ENCODE data around the gene COL5A1.
"Not testable (repeated sequence)": the region's sequence is repeated elsewhere in the genome, so short reads cannot be mapped to it uniquely, and the experiment has no call there.

The COL5A1 gene

DNA sequence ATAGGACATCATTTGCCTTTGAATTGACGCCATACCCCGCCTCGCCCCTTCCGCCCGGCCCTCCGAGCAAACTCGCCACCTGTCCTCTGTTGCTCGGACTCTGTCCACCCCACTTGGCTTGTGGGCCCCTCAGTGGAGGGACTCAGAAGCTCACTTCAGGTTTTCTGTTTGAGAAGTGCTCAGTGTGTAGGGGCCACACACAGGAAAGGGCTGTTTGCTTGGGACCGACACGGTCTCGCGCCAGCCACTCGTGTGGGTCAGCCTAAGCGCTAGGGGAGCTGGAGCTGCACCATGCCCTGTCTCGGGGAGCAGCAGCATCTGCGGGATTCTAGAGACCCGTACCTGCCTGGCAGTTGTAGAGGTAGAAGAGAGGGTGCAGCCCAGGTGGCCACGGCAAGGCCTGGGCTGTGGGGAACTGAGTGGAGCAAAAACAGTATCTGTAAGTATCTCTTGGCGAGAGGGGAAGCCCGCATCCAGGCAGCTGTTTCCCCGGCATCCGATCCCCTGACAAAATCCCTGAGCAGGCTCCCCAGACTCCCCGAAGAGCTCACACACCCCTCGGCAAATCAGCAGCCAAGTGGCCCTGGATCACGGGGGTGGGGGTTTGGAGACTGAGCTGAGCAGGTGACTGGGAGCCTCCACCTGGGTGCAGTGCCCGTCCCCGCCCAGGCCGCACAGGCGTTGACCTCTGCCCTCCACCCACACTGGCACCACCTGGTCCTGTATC lies 52.2 kb downstream of the COL5A1 start:
- DNase-seq = no peak

DNA sequence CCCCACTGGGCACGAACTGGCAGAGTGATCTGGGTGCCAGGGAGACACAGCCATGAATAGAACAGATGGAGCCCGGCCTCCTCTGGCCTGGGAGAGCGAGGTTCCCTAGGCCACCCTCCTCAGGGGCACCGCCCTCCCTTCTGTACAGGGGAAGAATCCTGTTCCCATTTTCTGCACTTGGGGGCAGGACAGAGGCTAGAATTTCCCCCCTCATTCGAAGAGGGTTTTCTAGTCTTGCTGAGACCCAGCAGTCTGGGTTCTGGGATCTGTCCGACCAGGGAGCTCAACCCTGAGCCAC lies 52.7 kb downstream of the COL5A1 start:
- DNase-seq = no peak

DNA sequence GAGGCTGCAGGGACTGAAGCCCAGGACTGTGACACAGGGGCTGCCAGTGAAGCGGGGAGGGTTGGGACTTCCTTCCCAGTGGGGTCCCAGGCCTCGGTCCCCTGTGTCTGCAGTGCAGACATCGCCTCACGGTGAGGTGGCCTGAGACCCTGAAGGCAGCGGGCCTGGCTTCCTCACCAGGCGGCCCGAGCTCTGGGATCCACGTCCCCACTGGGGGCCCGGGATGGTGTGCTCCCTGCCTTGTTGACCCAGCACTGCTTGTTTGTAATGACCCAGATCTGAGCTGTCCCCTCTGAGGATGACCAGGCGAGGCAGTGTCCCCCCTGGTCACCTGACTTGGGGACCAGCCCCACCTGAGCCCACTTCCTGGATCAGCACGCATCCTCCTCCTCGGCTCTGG lies 53.1 kb downstream of the COL5A1 start:
- DNase-seq = no peak

DNA sequence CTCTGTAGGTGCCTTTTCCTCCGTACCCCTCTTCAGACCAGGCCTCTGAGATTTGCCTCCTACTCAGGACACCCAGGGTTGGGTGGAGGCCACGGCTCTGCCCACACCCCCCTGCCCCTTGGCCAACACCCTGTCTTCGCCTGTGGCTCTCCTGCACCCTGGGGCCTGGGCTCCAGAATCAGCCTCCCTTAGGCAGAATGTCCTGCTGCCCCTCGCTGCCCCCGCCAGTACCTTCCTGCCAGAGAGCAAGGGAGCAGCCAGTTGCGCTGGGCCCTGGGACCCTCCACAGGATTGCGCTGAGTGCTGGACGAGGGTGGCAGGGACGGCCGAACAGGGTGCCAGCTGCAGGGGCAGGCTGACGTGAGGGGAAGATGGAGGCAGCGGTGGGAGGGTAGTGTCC lies 53.5 kb downstream of the COL5A1 start:
- DNase-seq = no peak

DNA sequence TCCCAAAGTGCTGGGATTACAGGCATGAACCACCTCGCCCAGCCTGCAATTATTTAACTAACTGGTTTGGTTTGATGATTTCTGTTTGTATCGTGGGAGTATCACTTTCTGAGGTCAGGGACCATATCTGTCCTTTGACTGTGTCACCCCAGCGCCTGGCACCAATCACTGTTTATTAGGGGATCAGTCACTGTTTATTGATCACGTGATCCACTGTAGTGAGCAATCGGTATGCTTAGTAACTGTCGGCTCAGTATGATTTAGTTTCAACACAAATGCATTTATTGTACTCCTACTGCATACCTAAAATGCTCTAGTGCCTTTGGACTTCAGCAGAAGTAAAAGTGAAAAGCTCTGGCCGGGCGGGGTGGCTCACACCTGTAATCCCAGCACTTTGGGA lies 54.8 kb downstream of the COL5A1 start:
- no peak for DNase-seq

DNA sequence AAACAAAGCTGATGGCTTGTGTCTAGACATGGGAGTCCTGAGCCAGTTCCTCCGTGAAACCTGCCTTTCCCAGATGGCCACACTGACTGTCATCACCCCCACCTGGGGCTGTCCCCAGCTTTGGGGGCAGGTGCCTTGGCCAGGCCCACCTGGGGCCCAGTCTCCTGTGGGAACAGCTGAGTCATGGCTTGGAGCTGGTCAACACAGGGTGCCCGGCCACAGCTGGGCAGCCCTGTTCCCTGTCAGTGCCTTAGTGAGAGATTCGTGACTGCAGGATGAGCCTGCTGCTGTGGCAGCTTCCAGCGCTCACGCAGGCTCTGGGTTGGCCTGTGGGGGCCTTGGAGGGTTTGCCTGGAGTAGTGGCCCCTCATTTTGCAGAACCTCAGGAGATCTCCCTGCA lies 56.5 kb downstream of the COL5A1 start:
- DNase-seq = no peak

DNA sequence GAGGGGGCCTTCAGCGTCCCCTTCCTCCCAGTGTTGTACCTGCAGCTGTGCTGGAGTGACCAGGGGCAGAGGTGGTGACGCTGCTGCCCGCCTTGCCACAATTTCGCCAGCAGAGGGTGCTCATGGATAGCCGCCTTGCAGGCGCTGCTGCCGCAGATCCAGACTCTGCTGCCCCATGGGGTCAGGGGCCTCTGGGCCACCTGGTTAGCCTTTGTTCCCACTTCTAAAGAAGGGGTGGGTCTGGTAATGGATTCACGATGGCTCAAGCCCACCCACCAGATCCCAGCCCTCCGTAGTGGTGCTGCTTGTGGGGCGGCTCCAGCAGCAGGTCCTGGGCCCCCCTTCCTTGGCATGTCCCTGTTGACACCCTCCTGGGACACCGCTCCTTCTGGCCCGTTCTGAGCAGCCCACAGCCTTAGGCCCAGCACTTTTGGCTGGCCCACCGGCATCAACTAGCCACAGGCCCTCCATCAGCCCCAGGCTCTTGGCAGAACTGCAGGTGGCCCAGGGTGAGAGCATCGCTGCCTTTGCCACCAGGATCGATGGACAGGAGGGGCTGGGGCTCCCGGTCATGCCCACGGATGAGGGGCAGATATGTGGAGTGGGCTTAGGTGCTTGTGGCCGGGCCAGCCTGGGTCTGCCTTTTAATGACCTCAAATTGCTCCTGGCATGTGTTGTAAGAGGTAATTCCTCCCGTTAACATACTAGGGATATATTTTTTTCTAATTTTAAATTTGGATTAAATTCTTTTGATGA lies 57.2 kb downstream of the COL5A1 start:
- DNase-seq = no peak

DNA sequence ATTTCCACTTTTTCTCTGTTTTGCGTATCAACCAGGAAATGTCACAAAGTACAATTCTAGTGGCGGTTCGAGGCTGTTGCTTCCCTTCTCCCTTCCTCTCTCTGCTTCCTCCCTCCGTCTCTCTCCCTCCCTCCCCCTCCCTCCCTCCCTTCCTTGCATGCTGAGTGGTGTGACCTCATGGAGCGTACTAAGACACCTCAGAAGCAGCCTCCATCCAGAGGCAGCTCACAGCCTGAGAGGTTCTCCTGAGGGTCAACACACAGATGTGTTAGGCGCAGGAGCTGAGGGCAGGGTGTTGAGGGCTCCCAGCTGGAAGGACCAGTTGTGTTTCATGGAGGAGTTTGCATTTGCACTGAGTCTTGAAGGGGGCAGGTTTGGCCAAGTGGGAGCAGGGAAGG lies 57.7 kb downstream of the COL5A1 start:
- DNase-seq = no peak

DNA sequence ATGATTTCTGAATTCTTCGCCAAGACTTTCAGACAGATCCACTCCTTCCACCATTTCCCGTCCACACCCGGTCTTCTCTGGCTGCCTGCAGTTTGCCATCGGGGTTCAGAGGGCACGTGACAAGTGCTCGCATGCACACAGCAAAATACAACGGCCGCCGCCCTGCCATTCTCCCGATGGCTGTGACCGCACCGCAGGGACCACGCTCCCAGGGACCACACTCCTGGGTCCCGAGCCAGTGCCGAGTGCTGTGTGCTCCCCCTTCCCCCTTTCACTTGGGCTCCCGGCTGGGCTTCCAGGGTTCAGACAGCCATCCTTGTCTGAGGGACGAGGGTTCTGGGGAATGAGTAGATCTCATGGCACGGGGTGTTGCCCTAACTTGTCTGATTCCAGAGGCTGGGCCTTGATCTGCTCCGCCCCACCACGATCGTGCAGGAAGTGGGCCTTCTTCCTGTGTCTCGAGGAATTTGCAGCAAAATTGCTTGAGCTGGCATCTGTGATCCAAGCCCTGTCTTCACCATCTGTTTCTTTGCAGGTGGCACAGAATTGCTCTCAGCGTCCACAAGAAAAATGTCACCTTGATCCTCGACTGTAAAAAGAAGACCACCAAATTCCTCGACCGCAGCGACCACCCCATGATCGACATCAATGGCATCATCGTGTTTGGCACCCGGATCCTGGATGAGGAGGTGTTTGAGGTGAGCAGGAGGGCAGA lies 59.2 kb downstream of the COL5A1 start:
- no peak for DNase-seq

DNA sequence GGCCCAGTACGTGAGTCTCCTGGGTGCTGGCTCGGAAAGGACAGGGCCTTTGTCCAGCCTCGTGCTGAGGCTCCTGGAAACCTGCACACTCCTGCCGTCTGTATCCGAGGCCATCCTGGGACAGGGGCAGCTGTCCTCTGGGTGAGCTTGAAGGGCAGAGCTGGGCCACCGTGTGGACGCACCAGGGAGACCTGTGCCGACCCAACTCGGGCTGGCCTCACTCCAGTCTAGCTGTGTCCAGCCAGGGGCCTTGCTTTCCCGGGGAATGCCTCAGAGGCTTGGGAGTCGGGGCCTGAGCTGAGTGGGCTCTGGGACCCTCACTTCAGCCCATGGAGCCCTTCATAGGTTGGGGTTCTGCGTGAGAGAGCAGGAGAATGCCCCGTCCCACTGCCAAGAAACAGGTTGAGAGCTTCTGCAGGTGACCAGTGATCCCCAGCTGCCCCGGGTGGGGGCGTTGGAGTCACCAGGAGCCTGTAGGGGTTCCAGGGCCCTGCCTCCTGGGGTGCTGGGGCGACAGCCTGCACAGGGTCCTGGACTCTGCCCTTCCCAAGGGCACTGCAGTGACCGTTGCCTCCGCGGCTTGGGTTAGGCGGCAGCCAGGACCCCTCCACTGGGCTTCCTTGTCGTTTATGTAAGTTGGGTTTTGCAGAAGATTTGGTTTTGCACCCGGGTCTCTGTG lies 60.1 kb downstream of the COL5A1 start:
- no peak for DNase-seq

DNA sequence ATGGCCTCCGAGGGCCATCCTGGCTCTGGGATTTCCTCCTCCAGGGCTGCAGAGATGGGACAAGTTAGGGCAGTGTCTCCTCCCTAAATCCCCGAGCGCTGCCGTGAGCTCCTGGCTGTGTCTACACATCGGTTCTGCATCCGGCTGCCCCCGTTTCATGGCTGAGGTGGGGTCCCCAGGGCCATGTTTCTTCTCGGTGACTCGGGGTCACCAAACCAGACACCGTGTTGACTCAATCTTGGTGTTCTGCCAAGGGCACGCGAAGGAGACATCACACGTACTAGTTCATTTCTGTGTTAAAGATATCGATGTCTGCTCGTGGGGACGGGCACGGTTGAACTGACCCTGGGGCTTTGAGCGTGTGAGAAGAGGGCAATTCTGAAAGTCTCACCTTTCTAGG lies 60.7 kb downstream of the COL5A1 start:
- no peak for DNase-seq

DNA sequence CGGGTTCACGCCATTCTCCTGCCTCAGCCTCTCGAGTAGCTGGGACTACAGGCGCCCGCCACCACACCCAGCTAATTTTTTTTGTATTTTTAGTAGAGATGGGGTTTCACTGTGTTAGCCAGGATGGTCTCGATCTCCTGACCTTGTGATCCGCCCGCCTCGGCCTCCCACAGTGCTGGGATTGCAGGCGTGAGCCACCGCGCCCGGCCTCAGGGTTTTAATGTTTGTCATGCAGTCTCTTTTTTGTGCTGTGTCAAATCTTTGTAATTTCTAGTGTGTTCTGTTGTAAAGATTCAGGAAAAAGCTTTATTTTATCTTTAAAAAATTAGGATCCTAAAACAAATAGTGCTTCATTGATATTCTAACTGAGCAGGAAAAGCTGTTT lies 62.1 kb downstream of the COL5A1 start:
- not testable (repeated sequence) for DNase-seq

DNA sequence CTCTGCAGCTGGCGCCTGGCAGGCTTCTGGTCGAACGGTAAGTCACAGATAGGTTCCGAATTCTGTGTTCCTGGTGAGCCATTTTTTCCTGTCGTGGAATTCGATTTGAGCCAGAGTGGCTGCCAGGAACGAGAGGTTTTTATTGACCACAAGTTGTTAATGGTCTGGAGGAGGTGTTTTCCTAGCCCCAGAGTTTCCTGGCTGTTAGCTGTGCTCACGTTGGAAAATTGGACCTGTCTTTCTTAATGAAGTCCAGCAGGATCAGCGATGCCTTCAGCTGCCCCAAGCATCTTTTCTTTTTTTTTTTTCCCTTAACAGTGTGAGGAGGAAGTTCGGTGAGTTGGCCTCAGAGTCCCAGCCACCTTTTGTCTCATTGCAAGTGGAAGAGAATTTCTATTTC lies 62.9 kb downstream of the COL5A1 start:
- DNase-seq = no peak

DNA sequence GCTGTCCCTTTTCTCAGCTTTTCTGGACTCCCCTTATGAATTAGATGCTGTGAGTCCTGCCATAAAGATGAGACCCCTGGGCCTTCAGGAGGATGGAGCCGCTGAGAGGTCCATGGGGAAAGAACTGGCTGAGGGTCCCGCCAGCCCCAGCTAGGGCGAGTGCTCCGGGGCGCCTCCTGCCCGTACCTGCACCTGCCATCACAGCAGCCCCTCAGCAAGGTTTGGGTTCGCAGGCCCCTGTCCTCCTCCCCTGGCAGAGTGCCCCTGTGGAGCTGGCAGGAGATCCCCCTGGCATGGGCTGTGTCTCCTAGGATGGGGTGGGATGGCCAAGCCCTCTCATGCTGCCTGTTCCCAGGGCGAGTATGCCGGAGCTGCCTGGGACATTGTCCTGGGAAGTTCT lies 64.2 kb downstream of the COL5A1 start:
- no peak for DNase-seq

DNA sequence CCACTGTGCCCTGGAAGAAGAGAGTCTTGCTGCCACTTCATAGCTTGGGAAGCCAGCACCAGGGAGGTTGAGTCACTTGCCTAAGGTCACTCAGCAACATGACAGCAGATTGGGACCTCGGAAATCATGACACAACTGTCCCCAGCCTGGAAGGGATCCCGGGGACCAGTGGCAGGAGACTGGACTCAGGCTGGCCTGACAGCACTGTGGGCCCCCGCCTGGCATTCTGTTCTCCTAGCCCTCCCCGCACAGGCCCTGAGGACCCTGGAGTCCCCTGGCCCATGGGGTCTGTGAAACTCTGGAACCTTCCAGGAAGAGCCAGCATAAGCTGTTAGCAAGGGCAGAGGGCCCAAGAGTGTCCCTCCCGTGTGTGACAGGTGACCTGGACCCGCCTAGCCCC lies 64.9 kb downstream of the COL5A1 start:
- DNase-seq = no peak

DNA sequence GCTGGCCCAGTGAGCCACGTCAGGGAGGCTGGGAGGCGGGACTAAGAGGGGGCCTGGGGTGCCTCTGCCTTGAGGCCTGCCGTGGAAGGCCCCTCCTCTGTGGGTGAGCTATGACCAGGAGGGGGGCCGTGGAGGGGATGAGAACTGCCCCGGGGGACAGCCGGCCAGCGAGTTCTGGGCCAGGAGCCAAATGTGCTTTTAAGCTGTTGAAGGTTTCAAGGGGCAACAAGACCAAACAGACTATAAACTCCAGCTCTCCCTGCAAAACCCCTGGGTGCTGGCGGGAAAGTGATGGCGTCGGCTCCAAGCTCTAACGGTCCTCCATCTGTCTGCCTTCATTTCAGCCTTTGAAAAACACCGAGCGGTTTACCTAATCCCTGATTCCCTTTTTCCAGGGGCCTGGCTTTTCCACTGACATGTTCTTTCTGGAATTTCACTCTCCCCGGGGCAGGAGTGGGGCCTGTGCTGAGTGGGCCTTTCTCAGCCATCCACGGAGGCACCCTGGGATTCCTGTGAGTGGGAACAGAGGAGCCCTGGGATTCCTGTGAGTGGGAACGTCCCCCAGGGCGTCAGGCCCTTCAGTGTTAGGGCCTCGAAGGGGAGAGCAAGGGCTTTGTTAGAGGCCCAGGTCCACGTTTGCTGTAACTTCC lies 65.6 kb downstream of the COL5A1 start:
- peak; percentile 78 for DNase-seq

DNA sequence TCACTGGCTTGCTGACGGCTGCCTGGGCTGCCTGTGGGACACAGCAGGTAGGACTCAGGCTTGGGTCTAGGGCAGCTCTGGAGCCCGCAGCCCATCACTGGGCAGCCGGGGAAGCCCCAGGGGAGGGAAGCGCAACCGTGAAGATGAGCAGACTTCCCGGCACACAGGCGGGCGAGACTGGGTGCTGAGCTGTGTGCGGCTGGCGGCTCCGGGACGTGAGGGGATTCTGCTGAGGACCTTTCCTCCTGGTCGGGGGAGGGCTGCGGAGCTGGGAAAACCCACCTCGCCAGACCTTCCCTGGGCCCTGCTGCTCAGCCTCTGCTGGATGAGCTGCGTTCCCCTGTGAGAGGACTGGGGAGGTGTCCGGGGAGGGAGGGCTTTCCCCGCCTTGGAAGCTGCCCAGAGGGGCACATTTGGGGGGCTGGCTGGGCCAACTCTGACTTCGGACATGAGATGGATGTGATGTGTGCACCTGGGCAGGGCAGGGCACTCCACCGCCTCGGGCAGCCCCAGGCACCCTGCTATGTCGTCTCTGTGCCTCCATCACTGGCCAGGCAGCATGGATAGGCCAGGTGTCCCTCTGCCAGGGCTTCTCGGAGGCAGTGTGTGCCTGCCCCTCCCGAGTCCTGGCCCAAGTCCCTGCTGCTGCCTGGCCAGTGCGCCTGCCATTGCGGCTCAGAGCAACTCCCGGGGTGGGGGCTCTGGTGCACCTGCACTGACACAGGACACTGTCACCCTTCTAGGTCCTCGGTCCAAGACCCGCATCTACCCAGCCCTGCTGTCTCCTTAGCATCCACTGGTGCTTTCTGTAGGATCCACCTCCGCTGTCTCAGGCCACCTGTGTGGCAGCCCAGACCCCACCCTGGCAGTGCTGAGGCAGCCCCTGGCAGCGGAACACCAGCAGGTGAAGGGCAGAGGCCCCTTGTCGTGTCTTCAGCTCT lies 66.4 kb downstream of the COL5A1 start:
- DNase-seq = no peak

DNA sequence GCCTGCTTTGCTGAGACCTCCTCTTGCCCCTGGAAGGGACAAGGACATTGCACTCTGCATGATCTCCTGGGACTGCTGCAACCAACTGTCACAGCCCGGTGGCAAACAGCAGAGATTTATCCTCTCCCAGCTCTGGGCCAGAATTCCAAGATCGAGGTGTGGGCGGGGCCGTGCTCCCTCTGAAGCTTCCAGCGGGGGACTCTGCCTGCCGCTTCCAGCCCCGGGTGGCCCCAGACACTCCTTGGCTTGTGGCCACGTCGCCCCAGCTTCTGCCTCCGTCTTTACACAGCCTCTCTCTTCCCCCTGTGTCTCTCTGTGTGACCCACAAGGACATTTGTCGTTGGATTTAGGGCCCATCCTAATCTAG lies 67.1 kb downstream of the COL5A1 start:
- DNase-seq = no peak

DNA sequence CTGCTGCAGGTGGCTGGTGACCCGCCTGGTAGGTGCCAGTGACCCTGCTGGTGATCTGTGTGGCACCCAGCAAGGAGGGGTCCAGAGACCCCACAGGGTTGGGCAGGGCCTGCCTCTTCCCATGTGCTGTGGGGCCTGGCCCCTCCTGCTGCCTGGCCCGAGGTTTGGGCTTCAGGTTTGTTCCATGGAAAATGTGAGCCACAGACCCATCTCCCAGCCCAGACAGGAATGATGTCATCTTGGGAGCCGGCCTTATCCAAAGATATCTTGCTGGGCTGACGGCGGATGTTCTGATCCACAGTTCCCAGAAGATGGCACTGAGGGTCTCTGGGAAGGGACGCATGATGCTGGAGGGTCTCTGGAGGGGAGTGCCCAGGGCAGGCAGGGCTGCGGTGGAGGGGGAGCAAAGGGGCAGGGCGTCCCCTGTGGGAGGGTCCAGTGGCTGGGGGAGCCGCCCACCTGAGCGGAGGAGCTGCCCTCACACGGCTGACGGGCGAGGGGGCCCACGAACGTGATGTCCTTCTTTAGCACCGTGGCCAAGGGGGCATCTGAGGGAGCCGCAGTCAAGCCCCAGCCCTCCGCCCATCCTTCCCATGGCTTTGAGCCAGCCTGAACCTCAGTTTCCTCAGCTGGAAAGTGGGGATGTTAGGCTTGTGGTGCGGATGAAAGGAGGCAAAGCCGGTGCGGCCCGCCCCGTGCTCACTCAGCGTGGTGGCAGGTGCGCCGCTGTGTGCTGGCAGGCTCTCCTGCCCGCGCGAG lies 68.1 kb downstream of the COL5A1 start:
- DNase-seq = peak; percentile 44

DNA sequence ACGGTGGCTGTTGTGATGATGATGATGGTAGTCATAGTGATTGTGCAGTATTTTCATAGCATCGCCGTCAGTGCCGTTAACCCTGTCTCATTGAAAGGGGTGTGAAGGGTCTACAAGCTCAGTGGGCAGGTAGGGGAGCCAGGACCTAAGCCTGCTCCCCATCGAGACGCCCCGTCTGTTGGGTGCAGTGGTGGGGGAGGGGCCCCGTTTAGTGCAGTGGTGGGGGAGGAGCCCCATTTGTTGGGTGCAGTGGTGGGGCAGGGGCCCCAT lies 68.6 kb downstream of the COL5A1 start:
- DNase-seq = no peak

DNA sequence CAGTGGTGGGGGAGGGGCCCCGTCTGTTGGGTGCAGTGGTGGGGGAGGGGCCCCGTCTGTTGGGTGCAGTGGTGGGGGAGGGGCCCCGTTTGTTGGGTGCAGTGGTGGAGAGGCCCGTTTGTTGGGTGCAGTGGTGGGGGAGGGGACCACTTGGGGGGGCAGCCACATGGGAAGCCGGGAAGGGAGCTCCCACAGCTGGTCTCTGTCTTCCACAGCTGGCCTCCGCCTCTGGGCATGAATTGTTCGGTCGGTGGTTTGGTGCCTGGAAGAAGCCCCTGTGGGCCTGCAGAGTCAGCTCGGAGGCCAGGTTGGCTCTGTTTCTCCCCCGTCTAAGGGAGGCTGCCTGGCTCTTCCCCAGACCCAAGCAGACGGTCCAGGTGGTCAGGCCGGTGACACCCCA lies 69.3 kb downstream of the COL5A1 start:
- DNase-seq = no peak
